Psoas muscle (tissue), 8 donors: ENCODE results near the gene IL1RAPL1. TPM values are rescaled to one million over a fixed set of nuclear protein-coding genes. Genes with fewer than 3 reads are reported as not detected.

ENCODE experiments used
- ATAC-seq, 4 donors: fragments of 200-7000 bp; cut with Tn5 transposase; one replicate each; pipeline ENCODE4 v1.9.1; 2020; ENCODE audit warnings: moderate library complexity in 3 of 4, mild to moderate bottlenecking in 2 of 4
- DNase-seq, 2 donors: peaks; one replicate each; pipeline ENCODE4 v3.0.0-alpha.2; 2020
- H3K27ac ChIP-seq: fragments of 200-600 bp; one replicate; pipeline ENCODE4 v1.8.0; 2022
- H3K27me3 ChIP-seq, 3 donors: fragments of 200-600 bp in 1 of 3; one replicate each; pipeline versions ENCODE4 v1.6.1 to v1.8.0; 2013 to 2022; ENCODE audit warnings: low read length in 2 of 3, mild to moderate bottlenecking in 2 of 3, moderate library complexity in 1 of 3; ENCODE audit not compliant: insufficient read depth in 3 of 3
- H3K36me3 ChIP-seq, 2 donors: fragments of 200-600 bp in 1 of 2; one replicate each; pipeline versions ENCODE4 v1.6.1 to v1.8.0; 2013 to 2022; ENCODE audit warnings: low read depth in 1 of 2, mild to moderate bottlenecking in 1 of 2, moderate library complexity in 1 of 2; ENCODE audit not compliant: insufficient read depth in 1 of 2
- H3K4me1 ChIP-seq: fragments of 200-600 bp; one replicate; pipeline ENCODE4 v1.8.0; 2022
- H3K4me3 ChIP-seq: fragments of 200-600 bp; one replicate; pipeline ENCODE4 v1.8.0; 2022; ENCODE audit warnings: mild to moderate bottlenecking
- H3K9me3 ChIP-seq: fragments of 200-600 bp; one replicate; pipeline ENCODE4 v1.8.0; 2022
- WGBS, 3 donors: extraction: QIAGEN DNeasy Blood & Tissue Kit; methylation state at CpG; one replicate each; pipeline versions ENCODE4 v1.1.6 to v1.1.7; 2013; 5-methylcytosine and 5-hydroxymethylcytosine counted together
- intact Hi-C, 2 donors: fragments of 100-400 bp; cut with DNase I; formaldehyde crosslinking; loops; one replicate each; pipeline versions ENCODE4 v1.11.0 to v1.14.2; 2022
- polyA plus RNA-seq, 3 donors: library from polyadenylated mRNA; stranded (reverse); fragments of 200-250 nt; gene quantifications; one replicate each; pipeline ENCODE4 v1.2.3, GENCODE V29; 2013
- total RNA-seq, 4 donors: library from RNA; stranded (reverse); fragmentation: NEBNext Ultra II Directional in 2 of 4; extraction: Animal tissue kit (Norgen Biotek cat#: 25700) in 2 of 4; gene quantifications; one replicate each; pipeline versions ENCODE4 v1.2.1 to v1.2.4, GENCODE V29; 2021 to 2023
- TF ChIP-seq, protein P1 (sequence below): fragments of 200-600 bp; IDR thresholded peaks from one replicate; pipeline ENCODE4 v1.8.0; 2022; ENCODE audit warnings: antibody characterized with exemption
- donor health status: healthy with polysubstance abuse.
- donor health status: DM: no; HTN: no; CAD: no; lungs with moderate emphysema.
- donor health status: Bipolar disorder and iron deficiency.
- donor health status: healthy.
- donor health status: DM: yes; HTN: yes; CAD: no.
- donor health status: DM: no; HTN: no; CAD: no.
- donor health status: DM: no; HTN: no; CAD: no.
- donor health status: DM: yes; HTN: yes; CAD: no.

IL1RAPL1 gene
- total and polyA plus RNA-seq, 7 donors = 0.04 to 0.50 (median 0.19) TPM; not detected in 1

DNA sequence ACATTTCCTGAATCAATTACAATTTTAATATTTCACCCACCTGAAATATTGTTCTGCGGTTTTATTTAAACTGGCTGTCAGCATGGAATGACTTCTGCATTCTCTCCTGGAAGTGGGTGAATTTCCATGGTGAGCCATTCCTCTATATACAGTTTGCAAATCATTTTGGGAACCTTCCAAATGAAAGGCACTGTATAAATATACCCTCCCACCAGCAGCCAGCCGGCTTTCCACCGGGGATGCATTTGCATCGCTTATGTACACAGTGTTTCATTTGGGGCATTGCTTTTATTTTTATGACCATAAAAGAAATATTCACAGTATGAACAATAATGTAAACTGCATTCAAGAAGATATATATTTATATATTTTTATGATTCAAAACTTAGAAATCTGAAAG is 4.7 kb upstream of the IL1RAPL1 start:
- ATAC-seq (peak in 2 of 4 donors; percentile 28 to 38), DNase-seq (no peak)
- 53 to 57% (median 54%) methylated on average over 4 of the region's 4 CpGs for WGBS, 3 donors
- Histone ChIP-seq H3K9me3 (no peaks in the 10 kb centered on the region), H3K36me3 (no peaks in the 10 kb centered on the region), H3K27ac (no peak overlapping the region), H3K27me3 (peaks cover 0 to 20% (median 0%) of the 10 kb centered on the region in 3 donors), H3K4me3 (no peak overlapping the region), H3K4me1 (no peaks in the 10 kb centered on the region)
- intact Hi-C loops = no loop called here
- TF ChIP-seq, protein P1, sequence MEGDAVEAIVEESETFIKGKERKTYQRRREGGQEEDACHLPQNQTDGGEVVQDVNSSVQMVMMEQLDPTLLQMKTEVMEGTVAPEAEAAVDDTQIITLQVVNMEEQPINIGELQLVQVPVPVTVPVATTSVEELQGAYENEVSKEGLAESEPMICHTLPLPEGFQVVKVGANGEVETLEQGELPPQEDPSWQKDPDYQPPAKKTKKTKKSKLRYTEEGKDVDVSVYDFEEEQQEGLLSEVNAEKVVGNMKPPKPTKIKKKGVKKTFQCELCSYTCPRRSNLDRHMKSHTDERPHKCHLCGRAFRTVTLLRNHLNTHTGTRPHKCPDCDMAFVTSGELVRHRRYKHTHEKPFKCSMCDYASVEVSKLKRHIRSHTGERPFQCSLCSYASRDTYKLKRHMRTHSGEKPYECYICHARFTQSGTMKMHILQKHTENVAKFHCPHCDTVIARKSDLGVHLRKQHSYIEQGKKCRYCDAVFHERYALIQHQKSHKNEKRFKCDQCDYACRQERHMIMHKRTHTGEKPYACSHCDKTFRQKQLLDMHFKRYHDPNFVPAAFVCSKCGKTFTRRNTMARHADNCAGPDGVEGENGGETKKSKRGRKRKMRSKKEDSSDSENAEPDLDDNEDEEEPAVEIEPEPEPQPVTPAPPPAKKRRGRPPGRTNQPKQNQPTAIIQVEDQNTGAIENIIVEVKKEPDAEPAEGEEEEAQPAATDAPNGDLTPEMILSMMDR = no peak

DNA sequence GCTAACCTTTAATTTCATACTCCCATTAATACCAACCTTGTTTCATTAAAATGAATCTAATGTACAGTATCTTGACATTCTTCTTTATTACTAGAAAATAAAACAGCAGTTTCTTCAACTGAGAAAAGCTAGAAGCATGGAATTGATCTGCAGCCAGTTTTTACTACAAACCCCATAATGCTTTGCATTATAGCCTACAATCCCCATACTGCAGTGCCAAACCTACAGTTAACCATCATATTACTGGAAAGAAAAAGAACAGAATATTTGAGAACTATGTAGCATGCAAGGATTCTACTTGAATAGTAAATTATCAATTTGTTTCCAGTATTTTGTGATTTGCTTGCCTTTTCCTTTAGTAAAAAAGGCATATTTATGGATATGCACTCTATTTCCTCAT is 3.2 kb upstream of the IL1RAPL1 start:
- DNase-seq (no peak), ATAC-seq (no peak)
- no peaks in the 10 kb centered on the region for H3K36me3 ChIP-seq
- no peaks in the 10 kb centered on the region for H3K9me3 ChIP-seq
- H3K27me3 ChIP-seq = peaks cover 0 to 24% (median 0%) of the 10 kb centered on the region in 3 donors
- H3K4me1 ChIP-seq = no peaks in the 10 kb centered on the region
- intact Hi-C loops = no loop called here
- no peak overlapping the region for H3K4me3 ChIP-seq
- TF ChIP-seq, protein P1 = no peak
- no peak overlapping the region for H3K27ac ChIP-seq

DNA sequence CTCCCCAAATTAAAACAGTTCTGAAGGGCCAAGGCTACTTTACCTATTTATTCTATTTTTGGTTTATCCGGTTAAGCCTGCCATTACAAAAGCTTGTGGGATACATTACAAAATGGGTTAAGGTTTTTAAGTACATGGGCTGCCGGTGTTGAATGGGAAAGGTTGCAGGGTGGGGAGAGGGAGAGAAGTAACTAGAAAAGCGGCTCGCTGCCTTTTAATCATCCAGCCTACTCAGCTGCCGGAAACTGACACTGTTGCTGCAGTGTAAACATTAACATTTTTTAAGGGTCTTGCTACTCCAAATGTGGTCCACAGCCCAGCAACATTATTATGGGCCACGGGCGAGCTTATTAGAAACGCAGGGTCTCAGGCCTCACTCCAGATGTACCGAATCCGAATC is 1.5 kb upstream of the IL1RAPL1 start:
- 12 to 30% (median 24%) methylated on average over 10 of the region's 10 CpGs for WGBS, 3 donors

DNA sequence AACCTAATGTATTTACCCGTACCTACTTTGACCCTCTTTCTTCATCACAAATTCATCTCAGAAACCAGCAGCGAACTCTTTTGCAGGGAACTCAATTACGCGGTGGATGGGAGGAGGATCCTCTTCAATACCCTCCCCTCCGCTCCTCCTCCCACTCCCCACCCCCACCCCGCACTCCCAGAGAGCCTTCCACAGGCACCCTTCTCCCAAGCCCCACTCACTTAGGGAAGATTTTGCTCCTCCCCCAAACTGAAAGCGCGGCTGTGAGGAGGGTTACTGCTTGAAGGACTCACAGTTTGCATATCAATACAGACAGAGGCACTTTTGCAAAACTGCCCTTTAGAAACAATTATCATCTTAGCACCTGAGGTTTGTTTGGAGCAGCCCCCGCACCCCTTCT is 960 bp upstream of the IL1RAPL1 start:
- Histone ChIP-seq H3K4me3 (peak overlapping the region; percentile 48), H3K27me3 (peaks cover 0 to 27% (median 0%) of the 10 kb centered on the region in 3 donors), H3K9me3 (no peaks in the 10 kb centered on the region), H3K27ac (no peak overlapping the region), H3K36me3 (no peaks in the 10 kb centered on the region), H3K4me1 (no peaks in the 10 kb centered on the region)
- no peak for DNase-seq
- TF ChIP-seq, protein P1 = no peak
- peak in 2 of 4 donors; percentile 39 to 54 for ATAC-seq
- 0 to 14% (median 5%) methylated on average over 8 to 9 of the region's 9 CpGs for WGBS, 3 donors
- intact Hi-C loops = no loop called here

More for the DNA sequence above, 1.5 kb upstream of the IL1RAPL1 start:
- Histone ChIP-seq H3K4me3 (peak overlapping the region; percentile 48), H3K36me3 (no peaks in the 10 kb centered on the region), H3K27ac (no peak overlapping the region), H3K4me1 (no peaks in the 10 kb centered on the region), H3K9me3 (no peaks in the 10 kb centered on the region), H3K27me3 (peaks cover 0 to 27% (median 0%) of the 10 kb centered on the region in 3 donors)
- intact Hi-C loops = no loop called here
- ATAC-seq (no peak), DNase-seq (no peak)
- TF ChIP-seq, protein P1 = no peak

DNA sequence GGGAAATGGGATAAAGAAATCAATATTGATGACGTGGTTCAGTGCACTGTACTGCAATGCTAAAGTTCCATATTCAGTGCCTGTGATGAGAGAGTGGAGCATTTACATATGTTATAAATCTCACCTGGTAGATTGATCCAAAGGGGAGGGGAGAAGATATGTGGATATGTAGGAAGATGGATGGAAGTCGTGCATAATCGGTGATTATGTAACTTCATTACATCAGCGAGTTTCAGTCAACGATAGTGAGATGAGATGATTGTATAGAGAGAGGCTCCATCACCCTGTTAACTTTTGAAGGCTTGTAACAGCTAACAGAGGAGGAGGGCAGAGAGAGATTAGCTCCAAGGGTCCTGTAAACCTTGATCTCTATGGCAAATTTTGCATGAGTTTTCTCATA is 1.8 kb downstream of the IL1RAPL1 start:
- no peak overlapping the region for H3K27ac ChIP-seq
- H3K27me3 ChIP-seq = peaks cover 0 to 27% (median 0%) of the 10 kb centered on the region in 3 donors
- TF ChIP-seq, protein P1 = no peak
- intact Hi-C loops = no loop called here
- peak overlapping the region; percentile 13 for H3K4me3 ChIP-seq
- no peaks in the 10 kb centered on the region for H3K9me3 ChIP-seq
- H3K4me1 ChIP-seq = no peaks in the 10 kb centered on the region
- no peak for ATAC-seq
- H3K36me3 ChIP-seq = no peaks in the 10 kb centered on the region
- 16 to 28% (median 18%) methylated on average over 5 of the region's 5 CpGs for WGBS, 3 donors
- no peak for DNase-seq
